ENCODE data around the gene PPP2R3A.

DNA sequence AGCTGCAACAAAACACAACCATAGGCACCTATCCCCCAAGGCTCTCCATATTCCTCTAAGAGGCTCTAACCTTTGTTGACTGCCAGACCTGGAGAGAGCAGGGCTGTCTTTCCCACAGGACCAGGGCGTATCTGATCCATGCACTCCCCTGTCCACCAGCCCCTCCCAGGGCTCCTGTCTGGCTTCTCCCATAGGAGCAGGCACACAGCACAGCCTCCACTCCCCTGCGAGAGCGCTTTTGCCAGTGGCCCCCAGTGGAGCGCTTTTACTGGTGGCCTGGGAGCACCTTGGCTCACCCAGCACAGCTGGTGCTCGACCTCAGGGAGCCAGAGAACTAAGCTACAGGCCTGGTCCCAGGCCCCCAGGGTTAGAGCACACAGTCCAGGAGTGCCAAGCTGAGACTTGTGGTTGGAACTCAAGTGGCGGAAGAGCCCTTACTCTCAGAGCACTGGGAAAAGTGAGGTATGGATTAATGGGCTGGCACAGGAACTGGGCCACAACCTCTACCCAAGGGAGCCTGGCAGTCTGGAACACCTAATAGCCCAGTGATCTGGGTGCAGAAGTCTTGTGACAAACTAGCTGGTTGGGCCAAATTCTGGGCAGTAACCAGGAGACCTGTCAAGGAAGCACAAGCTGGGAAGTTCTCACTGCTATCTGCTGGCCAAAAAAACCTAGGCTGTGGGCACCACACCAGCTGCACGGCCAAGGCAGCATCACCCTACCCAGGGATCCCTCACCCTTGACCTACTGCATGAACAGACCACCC, 79.6 kb downstream of the PPP2R3A start:
- TF ChIP-seq, protein P1, sequence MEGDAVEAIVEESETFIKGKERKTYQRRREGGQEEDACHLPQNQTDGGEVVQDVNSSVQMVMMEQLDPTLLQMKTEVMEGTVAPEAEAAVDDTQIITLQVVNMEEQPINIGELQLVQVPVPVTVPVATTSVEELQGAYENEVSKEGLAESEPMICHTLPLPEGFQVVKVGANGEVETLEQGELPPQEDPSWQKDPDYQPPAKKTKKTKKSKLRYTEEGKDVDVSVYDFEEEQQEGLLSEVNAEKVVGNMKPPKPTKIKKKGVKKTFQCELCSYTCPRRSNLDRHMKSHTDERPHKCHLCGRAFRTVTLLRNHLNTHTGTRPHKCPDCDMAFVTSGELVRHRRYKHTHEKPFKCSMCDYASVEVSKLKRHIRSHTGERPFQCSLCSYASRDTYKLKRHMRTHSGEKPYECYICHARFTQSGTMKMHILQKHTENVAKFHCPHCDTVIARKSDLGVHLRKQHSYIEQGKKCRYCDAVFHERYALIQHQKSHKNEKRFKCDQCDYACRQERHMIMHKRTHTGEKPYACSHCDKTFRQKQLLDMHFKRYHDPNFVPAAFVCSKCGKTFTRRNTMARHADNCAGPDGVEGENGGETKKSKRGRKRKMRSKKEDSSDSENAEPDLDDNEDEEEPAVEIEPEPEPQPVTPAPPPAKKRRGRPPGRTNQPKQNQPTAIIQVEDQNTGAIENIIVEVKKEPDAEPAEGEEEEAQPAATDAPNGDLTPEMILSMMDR (IDR thresholded peaks at IDR 0.05) = no peak
- TF ChIP-seq POLR2A (IDR thresholded peaks at IDR 0.05) (no peak), EP300 (IDR thresholded peaks at IDR 0.05) (no peak)

Measured in ovary (tissue), 3 donors.